GM21737 (cell line): ENCODE results near the gene UQCRHL.
"Not testable (repeated sequence)": the region's sequence is repeated elsewhere in the genome, so short reads cannot be mapped to it uniquely, and the experiment has no call there.

Source experiments
- ATAC-seq: cut with Tn5 transposase; IDR thresholded peaks from one replicate; pipeline ENCODE4 v1.9.1; 2021; ENCODE audit warnings: mild to moderate bottlenecking, moderate library complexity; ENCODE audit not compliant: unreplicated experiment

Gene UQCRHL

GRCh38 chr1:15807549-15807948 is at the start of gene UQCRHL:
UQCRHL (minus strand) TSS chr1:15807649; CDS start chr1:15807649, 0 bp downstream.
- not testable (repeated sequence) for ATAC-seq

DNA sequence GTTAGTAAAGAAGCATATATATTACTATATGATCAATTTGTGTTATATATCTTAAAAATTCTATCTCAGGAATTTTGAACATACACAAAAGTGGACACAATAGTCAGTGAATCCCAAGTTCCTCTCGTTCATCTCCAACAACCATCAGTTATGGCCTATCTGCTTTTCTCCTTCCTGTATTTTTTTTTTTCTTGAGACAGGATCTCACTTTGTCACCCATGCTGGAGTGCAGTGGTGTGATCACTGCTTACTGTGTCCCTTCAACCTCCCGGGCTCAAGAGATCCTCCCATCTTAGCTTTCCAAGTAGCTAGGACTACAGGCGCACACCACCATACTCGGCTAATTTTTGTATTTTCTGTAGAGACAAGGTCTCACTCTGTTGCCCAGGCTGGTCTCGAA is 49.4 kb upstream of the UQCRHL start:
- ATAC-seq: no peak

- no peak for ATAC-seq
Observed at GRCh38 chr1:15852828-15853302, 45.4 kb upstream of the UQCRHL start.

GRCh38 chr1:15852036-15852827 is 44.8 kb upstream of the UQCRHL start:
- no peak for ATAC-seq

DNA sequence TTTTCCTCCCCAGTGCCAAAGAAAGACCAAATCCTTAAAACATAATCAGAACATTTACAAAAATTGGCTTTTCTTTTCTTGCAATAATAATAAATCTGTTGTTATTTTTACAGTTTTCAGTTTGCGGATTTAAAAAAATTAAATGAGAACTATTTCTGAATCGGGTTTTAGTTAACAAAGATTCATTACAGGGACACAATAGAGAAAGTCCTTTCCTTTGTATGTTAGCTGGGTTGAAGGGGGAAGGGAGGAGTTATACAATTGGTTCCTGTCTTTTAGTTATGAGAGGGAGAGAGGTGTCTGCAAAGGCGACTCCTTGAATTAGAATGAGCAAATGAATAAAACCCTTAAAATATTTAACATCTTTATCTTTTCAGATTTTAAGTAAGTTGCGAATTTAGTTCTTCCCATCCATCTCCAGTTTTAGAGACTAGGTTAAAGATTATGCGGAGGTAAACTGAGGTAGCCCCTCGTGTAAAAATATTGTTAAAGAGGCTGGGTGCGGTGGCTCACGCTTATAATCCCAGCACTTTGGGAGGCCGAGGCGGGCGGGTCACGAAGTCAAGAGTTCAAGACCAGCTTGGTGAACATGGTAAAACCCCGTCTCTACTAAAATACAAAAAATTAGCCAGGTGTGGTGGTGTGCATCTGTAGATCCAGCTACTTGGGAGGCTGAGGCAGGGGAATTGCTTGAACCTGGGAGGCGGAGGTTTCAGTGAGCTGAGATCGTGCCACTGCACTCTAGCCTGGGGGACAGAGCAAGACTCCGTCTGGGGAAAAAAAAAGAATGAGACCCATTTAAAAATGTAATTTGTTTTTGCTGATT is 44.0 kb upstream of the UQCRHL start:
- no peak for ATAC-seq

DNA sequence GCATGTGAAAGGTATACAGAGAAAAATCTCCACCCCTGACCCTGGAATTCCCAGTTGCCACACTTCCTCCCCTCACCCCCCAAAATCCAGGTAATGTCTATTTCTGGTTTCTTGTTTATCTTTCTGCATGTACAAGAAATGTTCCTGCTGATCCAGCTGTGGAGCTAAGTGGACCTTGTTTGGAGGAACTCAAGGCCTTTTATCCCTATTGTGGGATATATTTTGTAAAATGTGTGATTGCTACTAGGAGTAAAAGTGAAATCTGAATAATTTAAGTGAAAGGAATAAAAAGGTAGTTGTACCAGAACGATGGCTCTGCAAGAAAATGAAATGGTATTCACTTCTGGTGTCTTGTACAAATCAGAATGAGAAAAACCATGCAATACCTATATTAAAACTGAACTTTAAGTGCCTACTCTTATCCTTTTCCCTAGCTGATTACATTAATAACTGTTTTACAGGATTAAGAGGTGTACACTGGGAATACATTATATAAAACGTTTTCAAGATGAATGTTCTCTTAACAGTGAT is 43.1 kb upstream of the UQCRHL start:
- ATAC-seq: no peak

DNA sequence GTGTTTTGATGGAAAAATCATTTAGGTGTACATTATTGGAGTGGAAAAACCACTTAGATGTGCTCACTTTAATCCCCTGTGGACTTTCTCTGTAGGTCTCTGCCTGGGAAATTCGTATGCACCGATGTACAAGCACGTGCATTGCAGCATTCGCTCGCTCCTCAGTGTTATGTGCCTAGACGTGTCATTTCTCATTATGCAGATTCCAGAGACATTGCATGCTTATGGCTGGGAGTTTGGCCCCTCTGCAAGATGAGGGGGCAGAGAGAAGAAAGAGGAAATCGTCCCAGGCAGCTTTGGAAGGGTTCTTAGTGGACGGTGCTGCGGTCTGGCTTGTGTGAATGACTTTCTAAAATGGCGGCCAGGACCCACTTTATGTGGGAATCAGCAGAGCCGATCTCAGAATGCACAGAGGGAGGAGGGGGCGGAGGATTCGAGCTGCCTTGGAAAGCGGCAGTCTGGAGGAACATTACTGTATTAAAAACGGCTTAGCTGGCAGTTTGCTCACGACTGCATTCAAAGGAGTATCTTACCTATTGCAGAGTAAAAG is 42.4 kb upstream of the UQCRHL start:
- ATAC-seq: no peak

GRCh38 chr1:15848929-15849774 is 41.7 kb upstream of the UQCRHL start:
- no peak for ATAC-seq

- peak; percentile 14 for ATAC-seq
Observed at GRCh38 chr1:15848143-15848928, 40.9 kb upstream of the UQCRHL start.

GRCh38 chr1:15847893-15848142 is 40.4 kb upstream of the UQCRHL start:
- ATAC-seq: no peak

DNA sequence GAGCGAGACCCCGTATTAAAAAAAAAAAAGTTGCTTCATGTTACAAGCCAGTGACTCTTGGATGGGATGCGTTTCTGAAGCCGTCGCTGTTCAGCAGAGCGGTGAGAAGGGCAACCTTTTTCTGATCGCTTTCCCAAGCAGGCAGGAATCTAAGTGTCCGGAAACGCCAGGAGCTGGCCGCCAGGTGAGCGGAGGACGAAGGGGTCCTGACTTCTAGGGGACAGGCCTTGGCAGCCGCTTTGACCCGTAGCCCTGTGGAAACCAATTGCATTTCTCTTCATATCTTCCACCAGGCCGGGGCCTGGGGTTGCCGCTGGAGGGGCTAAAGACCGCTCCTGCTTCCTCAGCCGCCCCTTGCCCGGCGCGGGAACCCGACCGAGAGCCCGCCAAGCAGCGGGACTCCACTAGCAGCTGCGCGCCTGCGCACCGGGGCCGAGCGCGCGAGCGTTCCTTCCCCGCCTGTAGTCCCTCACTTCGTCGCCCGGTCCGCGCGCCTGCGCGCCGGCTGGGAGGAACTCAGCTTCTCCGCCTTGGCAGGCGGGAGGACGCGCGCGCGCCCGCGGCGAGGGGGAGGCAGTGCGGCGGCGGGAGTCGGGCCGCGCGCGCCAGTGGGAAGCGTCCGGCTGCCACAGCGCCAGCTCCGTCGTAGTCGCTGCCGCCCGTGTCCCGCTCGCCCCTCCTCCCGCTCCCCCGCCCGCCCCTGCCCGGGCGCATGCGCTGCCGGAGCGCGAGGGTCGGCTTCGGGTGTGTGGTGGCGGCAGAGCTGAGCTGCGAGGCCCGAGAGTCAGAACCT is 39.8 kb upstream of the UQCRHL start, which contains the start of gene SPEN:
TSS of gene SPEN (plus strand) at position 608 of the 793 bp plus-strand sequence. CDS start 361 bp downstream, outside the sequence.
- ATAC-seq: peak; percentile 62

- ATAC-seq: not testable (repeated sequence)
Observed at GRCh38 chr1:15846056-15846455, 38.6 kb upstream of the UQCRHL start.

DNA sequence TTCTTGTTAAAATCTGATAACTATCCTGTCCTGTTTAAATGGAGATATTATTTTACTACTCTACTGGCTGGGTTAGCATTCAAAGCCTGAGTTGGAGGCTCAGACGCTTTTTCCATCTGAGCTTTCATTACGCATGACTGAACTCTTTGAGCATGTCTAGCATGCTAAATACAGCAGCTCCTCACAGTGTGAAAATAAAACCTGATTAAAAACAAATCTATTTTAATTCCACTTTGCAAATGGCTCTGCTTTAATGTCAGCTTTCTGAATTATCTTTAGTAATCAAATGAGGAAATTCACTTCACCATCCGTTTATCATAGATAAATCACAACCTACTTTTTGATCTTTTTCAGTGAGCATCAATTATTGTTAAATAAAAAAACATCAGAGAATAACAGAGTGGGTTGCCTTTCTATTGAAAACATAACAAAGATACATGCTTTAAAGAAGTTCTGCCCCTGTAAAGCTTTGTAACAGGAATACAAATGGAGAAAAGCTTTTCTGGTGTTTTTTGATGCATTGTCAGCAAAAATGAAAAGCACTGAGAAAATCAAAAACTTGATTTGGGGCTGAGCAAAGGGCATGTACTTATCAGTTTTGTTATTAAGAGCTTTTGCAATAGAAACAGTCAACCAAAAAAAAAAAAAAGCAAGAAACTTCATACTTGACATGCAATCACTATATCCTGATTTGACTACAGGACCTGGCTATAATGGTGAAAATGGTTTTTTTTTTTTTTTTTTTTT is 36.5 kb upstream of the UQCRHL start:
- ATAC-seq: no peak

DNA sequence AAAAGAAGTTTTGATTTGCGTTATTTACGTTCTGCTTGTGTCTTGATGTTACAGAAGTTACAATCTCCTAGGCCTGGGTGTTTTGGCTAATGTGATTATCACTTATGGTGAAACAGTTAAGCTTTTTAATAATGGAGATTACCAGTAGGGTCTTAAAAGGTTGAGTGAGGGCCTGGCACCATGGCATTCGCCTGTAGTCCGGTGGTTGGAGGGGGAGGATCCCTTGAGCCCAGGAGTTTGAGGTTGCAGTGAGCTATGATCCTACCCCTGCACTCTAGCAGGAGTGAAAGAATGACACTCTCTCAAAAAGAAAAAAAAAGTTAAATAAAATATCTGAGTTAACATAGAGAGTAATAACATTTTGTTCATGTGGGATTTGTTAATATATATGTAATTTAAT is 31.3 kb upstream of the UQCRHL start:
- ATAC-seq: no peak

GRCh38 chr1:15837931-15838330 is 30.5 kb upstream of the UQCRHL start:
- no peak for ATAC-seq

DNA sequence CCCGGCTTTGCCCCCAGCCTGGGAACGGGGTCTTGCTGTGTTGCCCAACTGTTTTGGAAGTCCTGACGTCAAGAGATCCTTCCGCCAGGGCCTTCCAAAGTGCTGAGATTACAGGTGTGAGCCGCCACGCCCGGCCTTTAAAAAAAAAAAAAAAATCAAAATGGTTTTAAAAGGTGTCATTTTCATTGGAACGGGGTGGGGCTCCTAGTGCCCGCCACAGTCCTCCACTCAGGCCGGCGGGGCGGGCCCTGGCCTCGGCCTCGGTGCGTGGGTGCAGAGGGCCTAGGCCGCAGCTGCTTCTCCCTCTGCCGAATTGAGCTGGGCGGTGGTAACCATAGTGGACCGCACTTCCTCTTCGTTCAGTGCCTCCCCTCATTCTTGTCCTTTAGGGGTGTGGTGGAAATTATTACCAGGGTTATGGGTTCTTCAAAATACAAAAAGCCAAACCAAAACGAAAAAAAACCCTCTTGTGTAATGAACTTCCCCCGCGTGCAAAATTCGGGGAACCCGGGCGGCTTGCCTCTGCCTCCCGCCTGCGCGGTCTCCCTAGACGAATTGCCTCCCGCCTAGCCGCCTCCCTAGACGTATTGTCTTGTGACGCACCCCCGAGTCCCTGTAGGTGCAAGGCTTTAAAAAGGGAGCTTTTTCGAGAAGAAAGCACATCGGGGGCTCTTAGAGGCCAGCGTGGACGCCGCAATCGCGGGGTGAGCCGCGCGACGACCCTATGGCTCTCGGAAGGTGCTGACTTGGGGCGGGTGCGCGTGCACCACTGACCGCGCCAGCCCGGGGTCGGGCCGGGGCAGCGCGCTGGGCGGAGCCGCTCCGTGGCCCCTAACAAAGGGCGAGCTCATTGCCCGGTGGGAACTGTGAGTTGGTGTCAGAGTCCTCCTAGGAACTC is 29.6 kb upstream of the UQCRHL start:
- ATAC-seq: no peak

DNA sequence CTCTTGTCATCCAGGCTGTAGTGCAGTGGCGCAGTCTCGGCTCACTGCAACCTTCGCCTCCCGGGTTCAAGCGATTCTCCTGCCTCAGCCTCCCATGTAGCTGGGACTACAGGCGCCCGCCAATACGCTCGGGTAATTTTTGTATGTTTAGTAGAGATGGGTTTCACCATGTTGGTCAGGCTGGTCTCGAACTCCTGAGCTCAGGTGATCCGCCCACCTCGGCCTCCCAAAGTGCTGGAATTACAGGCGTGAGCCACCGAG is 29.0 kb upstream of the UQCRHL start:
- ATAC-seq: not testable (repeated sequence)
